ENCODE results near the gene CCDC14. TPM values are rescaled to one million over a fixed set of nuclear protein-coding genes. Genes with fewer than 3 reads are reported as not detected.
"Not testable (repeated sequence)": the region's sequence is repeated elsewhere in the genome, so short reads cannot be mapped to it uniquely, and the experiment has no call there.

Gene CCDC14
- total RNA-seq, 1 experiment from 2014 or later: 23.8 TPM

GRCh38 chr3:123997543-123997942 lies 36.5 kb upstream of the CCDC14 start:
- intact Hi-C loops (cut with micrococcal nuclease): no loop called here
- Mint-ChIP-seq H3K4me3 (ENCODE audit: unreplicated experiment) (no peak overlapping the region), H3K36me3 (ENCODE audit: insufficient read depth, unreplicated experiment) (no peaks in the 10 kb centered on the region), H3K9me3 (ENCODE audit: unreplicated experiment) (no peaks in the 10 kb centered on the region), H3K27ac (ENCODE audit: low read depth, unreplicated experiment) (no peak overlapping the region), H3K27me3 (ENCODE audit: insufficient read depth, unreplicated experiment) (peaks cover 43% of the 10 kb centered on the region), H3K4me1 (ENCODE audit: insufficient read depth, unreplicated experiment) (no peaks in the 10 kb centered on the region)
- POLR2A ChIA-PET: no interaction called here
- BruUV-seq (replicated peaks): no TSS peak
- no peak for TF ChIP-seq CTCF (IDR thresholded peaks at IDR 0.05; ENCODE audit: unreplicated experiment)
- CTCF ChIA-PET: no interaction called here
- DNase-seq (ENCODE audit: unreplicated experiment): no peak

- POLR2A ChIA-PET: interaction anchor here (0.6 kb wide), 1 partner anchor 428 kb away, joined by 3 read pairs; no protein-coding TSS in a partner anchor
- intact Hi-C loops (cut with micrococcal nuclease): no loop called here
- Mint-ChIP-seq H3K27me3 (ENCODE audit: insufficient read depth, unreplicated experiment) (peaks cover 36% of the 10 kb centered on the region), H3K4me1 (ENCODE audit: insufficient read depth, unreplicated experiment) (no peaks in the 10 kb centered on the region), H3K9me3 (ENCODE audit: unreplicated experiment) (no peaks in the 10 kb centered on the region), H3K36me3 (ENCODE audit: insufficient read depth, unreplicated experiment) (no peaks in the 10 kb centered on the region), H3K4me3 (ENCODE audit: unreplicated experiment) (no peak overlapping the region), H3K27ac (ENCODE audit: low read depth, unreplicated experiment) (no peak overlapping the region)
- DNase-seq (ENCODE audit: unreplicated experiment): no peak
- CTCF ChIA-PET: interaction anchor here (0.7 kb wide), 1 partner anchor 14 kb away, joined by 3 read pairs; no protein-coding TSS in a partner anchor
- BruUV-seq (replicated peaks): no TSS peak
- TF ChIP-seq CTCF (IDR thresholded peaks at IDR 0.05; ENCODE audit: unreplicated experiment): no peak
Observed at GRCh38 chr3:123993818-123994217, 32.8 kb upstream of the CCDC14 start.

GRCh38 chr3:123991730-123992588 lies 30.9 kb upstream of the CCDC14 start, which contains the start of gene ROPN1:
TSS of gene ROPN1 (minus strand) at chr3:123992124. CDS start at chr3:123980481, 11,643 bp downstream.
- H3K27ac Mint-ChIP-seq (ENCODE audit: low read depth, unreplicated experiment); H3K4me1 Mint-ChIP-seq (ENCODE audit: insufficient read depth, unreplicated experiment); H3K9me3 Mint-ChIP-seq (ENCODE audit: unreplicated experiment); H3K36me3 Mint-ChIP-seq (ENCODE audit: insufficient read depth, unreplicated experiment); POLR2A ChIA-PET; BruUV-seq (replicated peaks); DNase-seq (ENCODE audit: unreplicated experiment); intact Hi-C loops (cut with micrococcal nuclease): not testable (repeated sequence)
- H3K27me3 Mint-ChIP-seq (ENCODE audit: insufficient read depth, unreplicated experiment): peaks cover 40% of the 10 kb centered on the region
- H3K4me3 Mint-ChIP-seq (ENCODE audit: unreplicated experiment): peak within 1 kb of the TSS; percentile 24
- CTCF ChIA-PET: interaction anchor here (0.7 kb wide), 1 partner anchor 12 kb away, joined by 3 read pairs; no protein-coding TSS in a partner anchor

- H3K9me3 Mint-ChIP-seq (ENCODE audit: unreplicated experiment): no peaks in the 10 kb centered on the region
- no peak overlapping the region for H3K27ac Mint-ChIP-seq (ENCODE audit: low read depth, unreplicated experiment)
- POLR2A ChIA-PET: no interaction called here
- H3K27me3 Mint-ChIP-seq (ENCODE audit: insufficient read depth, unreplicated experiment): peaks cover 86% of the 10 kb centered on the region
- TF ChIP-seq CTCF (IDR thresholded peaks at IDR 0.05; ENCODE audit: unreplicated experiment): no peak
- BruUV-seq (replicated peaks): no TSS peak
- intact Hi-C loops (cut with micrococcal nuclease): no loop called here
- H3K36me3 Mint-ChIP-seq (ENCODE audit: insufficient read depth, unreplicated experiment): no peaks in the 10 kb centered on the region
- CTCF ChIA-PET: interaction anchor here (0.6 to 1.3 kb wide), 2 partner anchors 33 to 263 kb away, joined by 3 to 4 read pairs; no protein-coding TSS in a partner anchor
- DNase-seq (ENCODE audit: unreplicated experiment): no peak
- H3K4me3 Mint-ChIP-seq (ENCODE audit: unreplicated experiment): no peak overlapping the region
- no peaks in the 10 kb centered on the region for H3K4me1 Mint-ChIP-seq (ENCODE audit: insufficient read depth, unreplicated experiment)
Observed at GRCh38 chr3:123986427-123986826, 25.4 kb upstream of the CCDC14 start.
